Colonic mucosa (tissue), 4 donors: ENCODE measurements around the gene C17orf100. TPM values are rescaled to one million over a fixed set of nuclear protein-coding genes. Genes with fewer than 3 reads are reported as not detected.
"Not testable (repeated sequence)": the region's sequence is repeated elsewhere in the genome, so short reads cannot be mapped to it uniquely, and the experiment has no call there.

Experiments
- DNase-seq: peaks from one replicate; pipeline ENCODE4 v3.0.0-alpha.2; 2020
- H3K27ac ChIP-seq: fragments of 200-600 bp; one replicate; pipeline ENCODE4 v1.8.0; 2021
- H3K27me3 ChIP-seq: fragments of 200-600 bp; one replicate; pipeline ENCODE4 v1.8.0; 2021
- H3K36me3 ChIP-seq: fragments of 200-600 bp; one replicate; pipeline ENCODE4 v1.8.0; 2021
- H3K4me1 ChIP-seq: fragments of 200-600 bp; one replicate; pipeline ENCODE4 v1.8.0; 2021; ENCODE audit warnings: mild to moderate bottlenecking
- H3K4me3 ChIP-seq: fragments of 200-600 bp; one replicate; pipeline ENCODE4 v1.8.0; 2021
- H3K9ac ChIP-seq, 2 donors: one replicate each; pipeline ENCODE4 v1.7.0; 2013; ENCODE audit warnings: control low read depth in 2 of 2, low read depth in 2 of 2, low read length in 2 of 2
- H3K9me3 ChIP-seq: fragments of 200-600 bp; one replicate; pipeline ENCODE4 v1.8.0; 2021
- intact Hi-C: fragments of 100-400 bp; cut with DNase I; formaldehyde crosslinking; loops from one replicate; pipeline ENCODE4 v1.14.1; 2022
- total RNA-seq, 2 donors: library from RNA; stranded (reverse); fragmentation: NEBNext Ultra II Directional in 1 of 2; extraction: Animal tissue kit (Norgen Biotek cat#: 25700) in 1 of 2; gene quantifications; one replicate each; pipeline ENCODE4 v1.2.1, GENCODE V29; 2021
- TF ChIP-seq, protein P1 (sequence below): fragments of 200-600 bp; IDR thresholded peaks from one replicate; pipeline ENCODE4 v1.8.0; 2022; ENCODE audit warnings: antibody characterized with exemption, mild to moderate bottlenecking
- donor health status: healthy.
- donor health status: DM: no; HTN: no; CAD: no.
- donor health status: DM: no; HTN: no; CAD: no.

C17orf100 gene
- total RNA-seq, 2 donors from 2014 or later = 1.5 to 1.9 TPM

DNA sequence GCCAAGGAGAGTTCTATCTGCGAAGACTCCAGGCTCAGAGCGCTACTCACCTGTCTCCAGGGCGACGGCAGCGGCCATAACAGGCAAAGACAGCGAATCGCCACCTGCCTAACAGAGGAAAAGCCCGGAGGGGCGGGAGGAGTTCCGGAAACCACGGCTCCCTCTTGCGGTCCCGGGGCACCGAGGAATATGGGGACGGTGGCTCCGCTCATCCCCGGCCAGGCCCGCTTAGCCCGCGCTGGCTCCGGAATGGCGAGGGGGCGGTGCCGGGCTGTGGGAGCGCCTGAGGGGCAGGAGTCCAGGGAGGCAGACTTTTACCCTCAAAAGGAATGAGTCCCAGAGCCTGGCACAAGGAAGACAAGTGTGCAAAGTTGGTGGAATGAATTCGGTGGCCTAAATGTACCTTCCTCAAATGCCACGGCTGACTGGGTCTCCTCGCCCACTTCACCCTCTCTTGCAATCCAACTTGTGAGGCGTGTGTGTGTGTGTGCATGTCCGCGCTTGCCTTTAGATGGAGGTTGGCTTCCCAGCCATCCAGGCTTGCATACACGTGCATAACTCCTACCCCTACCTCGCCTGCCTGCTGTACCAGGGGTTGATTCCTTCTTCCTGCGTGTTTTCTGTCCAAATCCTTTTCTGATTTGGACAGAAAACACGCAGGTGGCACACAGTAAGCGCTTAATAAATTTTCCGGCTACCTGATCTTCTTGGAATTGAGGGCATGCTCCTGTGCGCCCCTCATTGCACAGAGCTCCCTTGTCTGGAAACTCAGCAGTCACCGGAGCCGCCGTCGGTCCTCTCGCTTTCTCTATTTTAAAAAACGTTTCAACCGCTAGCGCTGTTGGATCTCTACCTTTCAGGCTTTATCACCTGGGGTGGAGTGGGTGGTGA lies 3.5 kb downstream of the C17orf100 start:
- Histone ChIP-seq H3K9me3 (no peaks in the 10 kb centered on the region), H3K27me3 (peaks cover 10% of the 10 kb centered on the region), H3K9ac (no peak overlapping the region), H3K4me1 (peaks cover 8% of the 10 kb centered on the region), H3K27ac (no peak overlapping the region), H3K4me3 (no peak overlapping the region), H3K36me3 (no peaks in the 10 kb centered on the region)
- intact Hi-C loops = no loop called here
- peak; percentile 75 for DNase-seq
- TF ChIP-seq, protein P1, sequence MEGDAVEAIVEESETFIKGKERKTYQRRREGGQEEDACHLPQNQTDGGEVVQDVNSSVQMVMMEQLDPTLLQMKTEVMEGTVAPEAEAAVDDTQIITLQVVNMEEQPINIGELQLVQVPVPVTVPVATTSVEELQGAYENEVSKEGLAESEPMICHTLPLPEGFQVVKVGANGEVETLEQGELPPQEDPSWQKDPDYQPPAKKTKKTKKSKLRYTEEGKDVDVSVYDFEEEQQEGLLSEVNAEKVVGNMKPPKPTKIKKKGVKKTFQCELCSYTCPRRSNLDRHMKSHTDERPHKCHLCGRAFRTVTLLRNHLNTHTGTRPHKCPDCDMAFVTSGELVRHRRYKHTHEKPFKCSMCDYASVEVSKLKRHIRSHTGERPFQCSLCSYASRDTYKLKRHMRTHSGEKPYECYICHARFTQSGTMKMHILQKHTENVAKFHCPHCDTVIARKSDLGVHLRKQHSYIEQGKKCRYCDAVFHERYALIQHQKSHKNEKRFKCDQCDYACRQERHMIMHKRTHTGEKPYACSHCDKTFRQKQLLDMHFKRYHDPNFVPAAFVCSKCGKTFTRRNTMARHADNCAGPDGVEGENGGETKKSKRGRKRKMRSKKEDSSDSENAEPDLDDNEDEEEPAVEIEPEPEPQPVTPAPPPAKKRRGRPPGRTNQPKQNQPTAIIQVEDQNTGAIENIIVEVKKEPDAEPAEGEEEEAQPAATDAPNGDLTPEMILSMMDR = no peak

DNA sequence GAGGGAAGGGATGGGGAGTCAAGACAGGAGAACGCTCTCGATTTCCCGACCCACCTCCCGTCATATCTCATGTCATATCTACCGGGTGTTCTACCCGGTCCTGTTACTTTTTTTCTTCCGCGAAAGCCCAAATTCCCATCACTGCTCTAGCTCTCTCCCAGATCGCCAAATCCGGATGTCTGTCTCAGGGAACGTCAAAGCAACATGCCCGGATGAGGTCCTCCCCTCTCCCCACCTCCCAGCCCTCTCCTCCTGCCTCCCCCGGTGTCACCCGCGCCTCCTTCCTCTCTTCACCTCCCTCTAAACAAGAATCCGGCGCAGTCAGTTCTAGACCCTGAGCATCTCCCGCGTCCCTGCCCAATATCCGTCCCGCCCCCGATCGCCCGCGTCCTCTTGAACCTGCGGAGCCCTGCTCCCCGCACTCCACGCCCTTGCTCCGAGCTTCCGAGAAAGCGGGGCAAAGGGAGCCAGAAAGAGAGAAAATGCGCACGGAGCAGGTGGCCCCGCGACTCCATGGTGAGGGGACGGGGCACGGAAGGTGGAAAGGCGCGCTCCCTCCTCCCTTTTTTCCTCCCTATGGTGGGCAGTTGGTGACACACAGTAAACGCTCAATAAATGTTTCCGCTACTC lies 4.3 kb downstream of the C17orf100 start:
- H3K27ac ChIP-seq, H3K9ac ChIP-seq, H3K27me3 ChIP-seq, H3K4me3 ChIP-seq, intact Hi-C loops, H3K4me1 ChIP-seq, DNase-seq, H3K9me3 ChIP-seq, H3K36me3 ChIP-seq: not testable (repeated sequence)

DNA sequence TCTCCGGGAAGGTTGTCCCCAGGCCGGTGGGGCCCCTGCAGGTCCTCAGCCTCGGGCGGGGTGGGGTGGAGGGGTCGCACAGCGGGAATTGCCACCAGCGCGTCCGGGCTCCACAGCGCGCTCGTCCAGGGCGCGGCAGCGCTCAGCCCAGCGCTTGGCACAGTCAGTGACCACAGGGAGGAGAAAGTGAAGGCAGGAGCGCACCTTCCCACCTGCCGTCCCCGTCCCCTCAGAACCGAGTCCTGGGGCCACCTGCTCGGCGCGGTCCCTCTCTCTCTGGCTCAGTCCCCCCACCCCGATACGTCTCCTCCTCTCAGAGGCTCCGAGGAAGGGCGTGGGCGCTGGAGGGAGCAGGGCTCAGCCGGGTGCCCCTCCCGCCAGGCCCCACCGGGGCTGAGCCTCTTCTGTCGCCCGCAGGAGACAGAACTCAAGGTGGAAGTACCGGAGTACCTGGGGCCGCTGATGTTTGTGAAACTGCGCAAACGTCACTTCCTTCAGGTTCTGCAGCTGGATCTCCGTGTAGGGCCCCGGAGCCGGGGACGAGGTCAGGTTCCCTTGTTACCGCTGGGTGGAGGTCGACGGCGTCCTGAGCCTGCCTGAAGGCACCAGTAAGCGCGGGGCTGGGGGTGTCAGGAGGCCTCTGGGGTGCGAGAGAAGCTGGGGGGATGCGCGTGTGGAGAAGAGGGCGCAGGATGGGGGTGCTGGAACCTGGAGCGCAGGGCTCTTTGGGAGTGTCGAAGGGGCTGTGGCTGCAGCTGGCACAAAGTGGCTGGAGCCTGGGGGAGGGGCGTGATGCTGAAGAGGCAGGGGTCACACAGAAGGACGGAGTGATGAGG lies 5.5 kb downstream of the C17orf100 start:
- H3K27me3 ChIP-seq, H3K9me3 ChIP-seq, H3K27ac ChIP-seq, H3K36me3 ChIP-seq, H3K4me1 ChIP-seq, H3K9ac ChIP-seq, H3K4me3 ChIP-seq, intact Hi-C loops, DNase-seq: not testable (repeated sequence)

DNA sequence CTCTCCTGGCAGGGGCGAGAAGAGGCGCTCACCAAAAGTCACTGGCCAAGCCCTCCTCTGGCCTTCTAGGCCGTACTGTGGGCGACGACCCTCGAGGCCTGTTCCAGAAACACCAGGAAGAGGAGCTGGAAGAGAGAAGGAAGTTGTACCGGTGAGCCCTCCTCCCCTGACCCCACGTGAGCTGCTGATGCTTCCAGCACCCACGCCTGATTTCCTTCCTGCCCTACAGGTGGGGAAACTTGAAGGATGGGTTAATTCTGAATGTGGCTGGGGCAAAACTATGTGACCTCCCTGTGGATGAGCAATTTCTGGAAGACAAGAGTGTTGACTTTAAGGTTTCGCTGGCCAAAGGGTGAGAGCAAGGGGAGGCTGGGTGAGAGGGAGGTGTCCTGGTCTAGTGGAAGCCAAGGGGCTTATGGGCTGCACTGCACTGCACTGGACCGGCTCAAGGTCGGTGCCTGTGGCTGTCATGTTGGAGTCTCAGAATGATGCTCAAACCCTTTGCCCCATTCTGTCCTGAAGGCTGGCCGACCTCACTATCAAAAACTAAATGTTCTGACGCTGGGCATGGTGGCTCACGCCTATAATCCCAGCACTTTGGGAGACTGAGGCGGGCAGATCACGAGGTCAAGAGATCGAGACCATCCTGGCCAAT lies 6.2 kb downstream of the C17orf100 start:
- Histone ChIP-seq H3K36me3 (no peaks in the 10 kb centered on the region), H3K4me1 (no peaks in the 10 kb centered on the region), H3K9me3 (no peaks in the 10 kb centered on the region), H3K4me3 (no peak overlapping the region), H3K27me3 (peaks cover 10% of the 10 kb centered on the region), H3K9ac (no peak overlapping the region), H3K27ac (no peak overlapping the region)
- TF ChIP-seq, protein P1 = no peak
- no peak for DNase-seq
- intact Hi-C loops = no loop called here

DNA sequence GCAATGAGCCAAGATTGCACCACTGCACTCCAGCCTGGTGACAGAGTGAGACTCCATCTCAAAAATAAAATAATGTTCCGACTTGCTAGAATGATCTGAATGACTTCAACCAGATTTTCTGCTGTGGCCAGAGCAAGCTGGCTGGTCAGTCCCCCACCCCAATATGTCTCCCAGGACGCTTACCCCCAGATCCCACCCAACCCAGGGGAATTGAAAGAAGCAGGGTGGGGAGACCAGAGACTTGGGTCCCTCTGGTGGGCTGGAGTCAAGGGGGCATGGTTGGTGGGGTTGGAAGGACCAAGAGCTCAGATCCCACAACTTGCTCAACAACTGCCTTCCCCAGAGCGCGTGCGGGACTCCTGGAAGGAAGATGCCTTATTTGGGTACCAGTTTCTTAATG lies 6.8 kb downstream of the C17orf100 start:
- H3K4me3 ChIP-seq, DNase-seq, H3K27ac ChIP-seq, H3K4me1 ChIP-seq, H3K9me3 ChIP-seq, intact Hi-C loops, H3K27me3 ChIP-seq, H3K9ac ChIP-seq, H3K36me3 ChIP-seq: not testable (repeated sequence)

DNA sequence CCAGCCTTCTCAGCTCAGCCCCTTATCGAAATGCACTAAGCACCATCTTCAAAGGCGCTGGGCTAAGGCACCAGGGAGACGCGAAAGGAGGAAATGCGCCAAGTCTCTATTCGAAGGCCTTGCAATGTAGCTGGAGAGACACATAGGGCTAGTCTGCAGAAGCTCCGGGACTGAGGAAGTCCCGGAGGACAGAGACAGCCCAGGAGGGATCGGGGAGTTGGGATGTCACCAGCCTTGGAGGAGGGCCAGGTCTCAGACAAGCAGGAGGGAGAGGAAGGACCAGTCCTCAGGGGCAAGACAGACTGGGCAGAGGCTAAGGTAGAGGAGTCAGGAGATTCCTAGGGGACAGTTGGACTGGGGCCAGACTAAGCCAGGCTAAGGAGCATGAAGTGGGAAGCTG lies 8.5 kb downstream of the C17orf100 start:
- Histone ChIP-seq H3K9ac (no peak overlapping the region), H3K9me3 (no peaks in the 10 kb centered on the region), H3K27ac (no peak overlapping the region), H3K27me3 (peaks cover 3% of the 10 kb centered on the region), H3K4me3 (no peak overlapping the region), H3K36me3 (no peaks in the 10 kb centered on the region), H3K4me1 (no peaks in the 10 kb centered on the region)
- TF ChIP-seq, protein P1 = no peak
- intact Hi-C loops = loop anchor here (10.0 kb wide), 1 partner anchor 175 kb away; the partner anchor contains the start of gene TEKT1
- DNase-seq = no peak
